Raji (cell line): ENCODE measurements around the gene ARMH4.

Experiments
- POLR2A ChIP-seq: IDR thresholded peaks from 2 replicates; pipeline ENCODE4 v1.6.1; 2011; ENCODE audit warnings: low read depth, low read length, control low read depth; ENCODE audit not compliant: insufficient read depth

ARMH4 gene

DNA sequence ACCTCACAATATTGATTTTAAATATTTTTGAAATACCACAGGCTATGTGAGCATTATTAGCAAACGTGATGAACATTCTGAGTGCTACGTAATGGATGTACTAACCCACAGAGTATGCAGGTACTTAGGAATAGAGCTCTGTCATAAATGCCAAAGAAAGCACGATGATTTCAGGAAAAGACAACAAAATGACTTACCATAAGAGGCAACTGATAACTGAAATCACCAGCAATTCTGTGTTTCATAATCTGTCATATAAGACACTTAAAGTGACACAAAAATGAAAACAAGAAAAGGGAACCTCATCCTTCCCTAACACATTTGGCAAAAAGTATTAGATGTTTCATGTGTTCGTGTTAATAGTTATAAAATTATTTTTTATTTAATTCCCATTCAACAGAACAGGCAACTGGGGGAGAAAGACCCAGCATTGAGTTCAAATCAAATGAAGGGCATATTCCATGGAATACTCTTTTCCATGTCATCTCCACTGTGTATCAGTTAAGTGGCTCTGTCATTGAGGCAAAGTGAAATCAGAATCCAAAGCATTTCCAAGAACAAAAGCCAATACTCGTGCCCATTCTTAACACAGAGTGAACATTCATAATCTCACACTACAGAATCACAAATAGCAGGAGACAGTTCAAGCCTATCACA, 30.4 kb downstream of the ARMH4 start:
- TF ChIP-seq POLR2A = no peak

DNA sequence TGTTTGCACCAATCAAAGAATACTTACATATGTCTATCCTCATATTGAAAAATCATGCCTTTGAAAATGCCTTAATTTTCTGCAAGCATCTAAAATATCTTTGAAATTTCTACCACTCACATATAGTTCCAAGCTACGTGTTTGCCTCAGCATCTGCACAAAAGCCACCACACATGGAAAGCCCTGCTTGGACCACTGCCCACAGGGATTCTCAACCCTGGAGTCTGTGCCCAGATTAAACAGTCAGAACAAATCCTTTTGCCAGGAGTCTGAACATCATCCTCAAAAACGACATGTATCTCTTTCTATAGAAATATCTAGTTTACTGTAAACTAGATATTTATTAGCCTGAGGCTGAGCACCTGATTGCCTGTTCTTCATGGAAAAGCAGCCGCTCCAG, 32.6 kb downstream of the ARMH4 start:
- no peak for TF ChIP-seq POLR2A

DNA sequence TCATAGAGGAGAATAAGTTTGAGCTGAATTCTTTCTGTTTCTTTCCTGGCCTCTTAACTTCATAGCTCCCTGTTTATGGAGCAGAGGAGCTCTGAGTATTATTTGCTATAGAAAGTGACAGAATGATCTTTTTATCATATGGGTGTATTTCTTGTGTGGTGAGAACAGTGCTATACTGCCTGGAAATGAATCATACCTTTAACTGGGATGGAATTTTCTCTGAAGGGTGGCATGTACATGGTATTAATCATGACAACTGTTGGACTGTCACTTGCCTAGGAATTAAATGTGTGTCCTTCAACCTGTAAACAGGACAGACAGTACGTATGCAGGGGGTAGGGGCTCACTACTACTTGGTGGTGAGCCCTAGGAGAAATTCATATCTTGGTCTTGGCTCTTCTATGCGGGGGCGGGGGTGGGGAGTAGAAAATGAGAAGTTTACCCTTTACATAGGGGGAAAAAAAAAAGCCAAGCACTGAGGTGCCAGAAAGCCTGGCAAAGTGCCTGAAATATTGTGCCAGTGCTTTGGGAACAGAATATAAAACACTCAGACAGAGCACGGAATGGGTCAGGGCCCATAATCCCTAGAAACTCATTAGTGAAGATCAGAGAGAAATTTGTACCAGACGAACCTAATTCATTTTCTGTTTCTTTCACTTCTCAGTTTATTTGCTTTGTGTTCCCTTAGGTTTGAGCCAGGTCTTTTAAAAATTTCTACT, 33.8 kb downstream of the ARMH4 start:
- no peak for TF ChIP-seq POLR2A

DNA sequence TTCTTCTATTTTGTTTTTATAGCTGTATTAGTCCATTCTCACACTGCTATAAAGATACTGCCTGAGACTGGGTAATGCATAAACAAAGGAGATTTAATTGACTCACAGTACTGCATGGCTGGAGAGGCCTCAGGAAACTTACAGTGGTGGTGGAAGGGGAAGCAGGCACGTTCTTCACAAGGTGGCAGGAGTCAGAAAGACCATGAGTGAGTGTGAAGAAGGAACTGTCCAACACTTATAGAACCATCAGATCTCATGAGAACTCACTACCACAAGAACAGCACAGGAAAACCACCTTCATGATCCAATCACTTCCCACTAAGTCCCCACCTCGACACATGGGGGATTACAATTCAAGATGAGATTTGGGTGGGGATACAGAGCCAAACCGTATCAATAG, 42.3 kb downstream of the ARMH4 start:
- TF ChIP-seq POLR2A = no peak

DNA sequence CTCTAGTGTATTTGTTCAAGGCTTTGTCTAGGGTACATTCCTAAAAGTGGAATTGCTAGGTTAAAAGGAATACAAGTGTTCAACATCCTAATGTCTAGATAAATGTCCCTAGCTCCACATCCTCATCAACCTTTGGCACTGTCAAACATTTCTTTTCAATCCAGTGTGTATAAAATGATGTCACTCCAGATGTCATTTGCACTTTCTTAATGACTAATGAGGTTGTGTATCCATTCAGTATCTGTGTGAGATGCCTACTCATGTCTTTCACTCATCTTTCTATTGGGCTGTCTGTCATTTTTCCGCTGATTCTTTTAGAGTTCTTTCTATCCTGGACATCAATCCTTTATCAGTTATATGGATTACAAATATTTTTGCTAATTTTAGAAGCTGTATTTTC, 43.3 kb downstream of the ARMH4 start:
- no peak for TF ChIP-seq POLR2A

DNA sequence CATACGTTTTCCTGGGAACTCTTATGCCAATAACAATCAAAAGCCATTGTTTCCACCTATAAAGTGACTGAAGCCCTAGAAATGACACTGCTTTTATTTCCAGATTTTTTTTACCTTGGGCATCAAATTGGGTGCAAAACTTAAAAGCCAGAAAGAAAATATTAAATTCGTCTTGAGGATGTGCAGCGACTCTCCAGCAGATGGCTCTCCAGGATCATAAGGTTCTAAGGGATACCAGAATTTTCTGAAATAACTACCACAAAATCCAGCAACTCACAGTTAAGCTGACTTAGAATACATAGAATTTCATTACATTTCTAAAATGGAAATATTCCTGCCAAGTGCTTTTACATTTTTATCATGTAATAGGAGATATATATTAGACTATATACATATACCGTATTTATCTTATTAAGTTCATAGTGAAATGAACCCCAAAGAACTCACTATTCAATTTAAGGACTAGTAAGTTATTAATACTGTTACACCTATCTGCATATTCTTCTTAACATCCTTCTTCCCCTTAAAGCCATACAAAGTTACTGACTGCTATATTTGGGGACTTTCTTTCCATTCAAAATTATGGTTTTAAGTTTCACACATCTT, 44.0 kb downstream of the ARMH4 start:
- TF ChIP-seq POLR2A = no peak

DNA sequence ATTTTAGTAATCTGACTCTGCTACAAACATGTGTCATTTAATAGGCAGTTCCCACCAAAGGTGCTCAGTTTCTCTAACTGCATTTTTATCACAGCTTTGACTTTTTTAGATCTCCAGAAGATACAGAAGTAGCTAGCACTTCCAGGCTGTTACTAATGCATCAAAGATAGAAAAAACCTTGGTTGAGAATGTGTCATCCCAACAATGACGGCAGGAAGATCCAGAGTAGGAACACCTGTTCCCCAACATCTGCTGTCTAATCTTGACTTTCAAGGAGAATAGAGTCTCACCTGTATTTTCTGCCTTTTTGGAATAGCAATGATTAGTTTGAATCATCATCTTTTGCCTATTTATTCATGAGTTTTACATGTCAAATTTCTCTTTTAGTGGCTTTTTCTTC, 45.0 kb downstream of the ARMH4 start:
- TF ChIP-seq POLR2A = no peak

DNA sequence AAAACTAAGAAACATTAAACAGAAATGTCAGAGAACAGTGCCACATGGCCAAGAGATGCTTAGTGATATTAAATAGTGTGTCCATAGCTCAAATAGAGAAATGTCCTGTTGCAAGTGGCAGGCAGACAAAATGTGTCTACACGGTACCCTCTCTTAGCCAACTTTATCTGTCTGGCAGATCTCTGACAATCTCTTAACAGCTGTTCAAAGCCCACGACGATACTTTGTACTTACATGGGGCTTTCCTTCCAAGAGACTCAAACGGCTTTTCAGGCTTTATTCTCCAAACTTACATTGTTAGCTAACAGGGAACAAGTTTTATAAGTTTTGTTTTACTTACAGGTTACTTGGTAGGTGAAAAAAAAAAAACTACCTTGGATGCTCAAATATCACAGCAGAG, 45.6 kb downstream of the ARMH4 start:
- no peak for TF ChIP-seq POLR2A

DNA sequence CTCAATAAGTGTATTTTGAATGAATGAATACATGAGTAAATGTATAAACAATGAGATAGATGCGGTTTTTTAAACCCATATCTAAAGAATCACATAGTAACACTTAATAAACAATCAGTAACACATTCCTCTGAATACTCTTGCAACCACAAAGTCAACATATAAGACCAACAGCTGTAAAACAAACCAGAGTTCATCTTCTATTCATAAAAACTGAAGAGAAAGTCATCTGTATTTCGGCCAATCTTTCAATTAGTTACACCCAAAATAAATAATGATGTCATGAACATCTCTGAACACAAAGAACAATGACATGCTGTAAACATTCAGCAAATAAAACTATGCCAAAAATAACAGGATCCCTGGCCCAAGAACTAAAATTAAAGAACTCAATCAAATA, 47.2 kb downstream of the ARMH4 start:
- no peak for TF ChIP-seq POLR2A

DNA sequence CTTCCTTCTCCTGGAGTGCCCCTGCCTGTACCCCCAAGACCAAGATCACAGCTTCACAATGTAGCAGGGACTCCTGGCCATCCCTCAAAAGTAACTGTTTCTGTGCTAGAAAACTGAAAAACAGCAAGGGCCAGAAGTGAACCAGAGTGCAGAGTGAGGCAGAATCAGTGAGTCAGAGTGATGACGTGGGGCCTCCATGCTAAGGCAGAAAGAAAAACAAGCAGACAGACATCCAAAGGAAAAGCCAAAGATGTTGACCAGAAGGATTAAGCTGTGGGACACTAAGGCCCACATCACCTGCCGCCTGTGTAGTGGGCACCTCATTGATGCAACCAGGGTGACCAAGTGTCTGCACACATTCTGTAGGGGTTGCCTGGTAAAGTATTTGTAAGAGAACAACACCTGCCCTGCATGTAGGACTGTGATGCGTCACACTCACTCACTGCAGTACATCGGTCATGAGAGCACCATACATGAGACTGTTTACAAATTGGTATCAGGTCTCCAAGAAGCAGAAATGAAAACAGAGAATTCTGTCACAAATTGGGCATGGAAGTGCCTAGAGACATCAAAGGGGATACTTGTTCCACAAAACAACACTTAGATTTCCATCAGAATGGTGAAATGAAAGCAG, 51.2 kb downstream of the ARMH4 start:
- TF ChIP-seq POLR2A = no peak

DNA sequence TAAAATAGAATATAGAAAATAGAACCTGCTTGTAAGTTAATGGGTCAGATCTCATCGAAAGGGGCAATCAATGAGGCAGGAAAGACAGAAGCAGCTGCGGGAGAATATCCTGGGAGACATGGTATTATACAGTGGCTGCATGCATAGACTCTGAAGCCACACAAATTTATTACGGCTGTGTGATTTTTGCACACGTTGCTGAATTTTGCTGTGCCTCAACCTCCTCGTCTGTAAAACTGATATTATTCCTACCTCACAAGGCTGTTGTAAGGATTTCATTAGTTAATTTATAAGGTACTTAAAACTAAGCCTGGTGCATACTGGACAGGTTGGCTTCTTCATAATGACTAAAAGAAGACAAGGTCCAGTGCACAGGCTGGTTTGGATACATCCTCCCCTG, 52.3 kb downstream of the ARMH4 start:
- TF ChIP-seq POLR2A = no peak

DNA sequence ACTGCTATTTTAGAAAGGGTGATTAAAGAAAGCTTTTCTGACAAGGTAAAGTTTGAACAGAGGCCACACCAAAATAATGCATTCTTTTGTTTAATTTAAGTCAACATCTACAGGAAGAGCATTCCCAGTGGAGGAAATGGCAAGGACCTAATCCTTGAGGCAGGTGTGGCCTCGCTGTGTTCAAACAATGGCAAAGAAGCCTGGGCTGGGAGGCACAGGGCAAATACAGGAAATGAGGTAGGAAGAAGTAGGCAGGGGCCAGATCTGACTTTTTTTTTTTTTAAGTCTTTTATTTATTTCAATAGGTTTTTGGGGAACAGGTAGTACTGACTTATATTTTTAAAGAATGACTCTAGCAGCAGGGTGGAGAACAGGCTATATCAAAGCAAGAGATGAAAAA, 53.5 kb downstream of the ARMH4 start:
- TF ChIP-seq POLR2A = no peak

DNA sequence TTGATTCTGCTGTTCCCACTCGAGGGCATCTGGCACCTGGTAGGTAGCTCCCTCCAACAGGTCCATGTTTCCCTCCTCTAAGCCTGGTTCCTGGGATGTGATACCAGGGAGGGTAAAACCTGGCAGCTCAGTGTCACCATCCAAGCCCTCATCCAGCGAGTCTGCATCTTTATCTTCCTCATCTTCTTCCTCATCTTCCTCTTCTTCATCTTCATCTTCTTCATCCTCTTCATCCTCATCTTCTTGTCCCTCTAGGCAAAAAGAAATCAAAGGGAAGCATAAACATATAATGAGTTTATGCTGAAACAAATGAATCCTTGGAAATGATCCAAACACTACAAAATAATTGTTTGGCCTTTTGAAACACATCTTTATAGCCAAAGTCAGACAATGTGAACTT, 55.3 kb downstream of the ARMH4 start:
- no peak for TF ChIP-seq POLR2A

DNA sequence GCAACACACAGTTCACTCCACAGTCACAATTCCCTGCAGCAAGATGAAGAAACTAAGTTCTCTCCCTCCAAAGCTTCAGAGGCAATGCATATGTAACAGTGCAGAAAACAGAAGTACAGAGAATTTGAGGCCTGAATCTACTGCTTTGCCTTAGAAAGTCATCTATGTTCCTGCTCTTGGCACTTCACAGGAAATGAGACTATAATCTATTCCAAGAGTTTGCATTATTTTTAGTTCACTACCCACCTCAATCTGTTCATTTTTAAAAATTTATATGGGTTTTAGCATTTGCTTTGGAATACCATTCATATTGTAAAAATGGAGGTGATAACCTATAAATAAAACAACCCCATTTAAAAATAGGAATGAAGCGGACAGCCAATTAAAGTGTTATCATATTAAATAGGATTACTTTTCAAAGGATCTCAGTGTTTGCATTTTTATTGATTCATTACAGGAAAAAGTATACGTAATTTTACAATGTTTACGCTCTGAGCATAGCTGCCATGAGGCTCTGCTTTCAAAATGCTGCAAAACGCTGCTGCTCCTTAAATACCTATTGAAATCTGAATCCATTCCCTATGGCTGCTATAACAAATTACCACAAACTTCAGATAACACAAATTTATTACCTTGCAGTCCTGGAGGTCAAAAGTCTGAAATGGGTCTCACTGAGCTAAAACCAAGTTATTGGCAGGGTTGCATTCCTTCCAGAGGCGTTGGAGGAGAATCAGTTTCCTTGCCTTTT, 60.0 kb downstream of the ARMH4 start:
- no peak for TF ChIP-seq POLR2A

DNA sequence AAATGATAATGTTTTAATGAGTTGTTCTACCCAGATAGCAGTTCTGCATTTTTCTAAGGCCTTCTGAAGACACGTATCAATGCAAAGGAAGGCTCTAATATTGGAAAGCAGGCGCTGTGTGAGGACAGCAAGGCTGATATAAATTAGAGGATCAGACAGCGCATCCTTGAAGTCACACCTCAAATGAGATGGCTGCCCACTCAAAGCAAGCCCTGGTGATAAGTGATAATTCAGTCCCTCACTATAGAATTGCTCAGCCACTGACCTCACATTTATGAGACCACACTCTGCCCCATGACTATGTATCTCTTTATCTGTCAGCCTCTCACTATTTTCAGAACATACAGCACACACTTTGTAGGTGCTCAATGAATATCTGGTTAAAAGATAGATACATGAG, 62.4 kb downstream of the ARMH4 start:
- TF ChIP-seq POLR2A = no peak
